MM.1S (cell line): ENCODE measurements around the gene IFNL3.
"Not testable (repeated sequence)": the region's sequence is repeated elsewhere in the genome, so short reads cannot be mapped to it uniquely, and the experiment has no call there.

ENCODE experiments used
- CTCF ChIP-seq: fragments of 300-600 bp; sonication (generic); IDR thresholded peaks from 2 replicates; pipeline ENCODE4 v1.5.1; 2016; ENCODE audit warnings: antibody characterized with exemption, low read length, mixed read lengths
- EZH2 ChIP-seq: fragments of 300-600 bp; sonication (generic); optimal IDR thresholded peaks from 2 replicates; pipeline ENCODE3; 2017; ENCODE audit warnings: low read depth, mild to moderate bottlenecking, antibody characterized with exemption, low read length, mixed read lengths
- EZH2phosphoT487 ChIP-seq: fragments of 300-600 bp; sonication (generic); IDR thresholded peaks from 2 replicates; pipeline ENCODE4 v1.6.1; 2018; ENCODE audit warnings: antibody characterized with exemption, low read length

- TF ChIP-seq EZH2phosphoT487, CTCF, EZH2: not testable (repeated sequence)
Measured at GRCh38 chr19:39268531-39269223, 23.9 kb upstream of the IFNL3 start.
